NB4 (cell line): Measurements from ENCODE around the gene ZNF740.

Source experiments
- DNase-seq: peaks from one replicate; pipeline ENCODE4 v3.0.0; 2010; ENCODE audit warnings: low read depth
- H3K4me3 ChIP-seq: one replicate; pipeline ENCODE4 v1.5.1; 2011; ENCODE audit warnings: mild to moderate bottlenecking, low read depth, low read length, moderate library complexity
- MYC ChIP-seq: IDR thresholded peaks from 2 replicates; pipeline ENCODE4 v1.6.1; 2011; ENCODE audit warnings: low read depth, low read length
- POLR2A ChIP-seq: IDR thresholded peaks from 2 replicates; pipeline ENCODE4 v1.6.1; 2011; ENCODE audit warnings: mild to moderate bottlenecking; ENCODE audit not compliant: insufficient read length; ENCODE audit errors: extremely low read depth
- TF ChIP-seq, protein P1 (sequence below): IDR thresholded peaks from one replicate; pipeline ENCODE4 v1.5.1; 2012; ENCODE audit warnings: low read depth, low read length
- TF ChIP-seq, protein P2 (sequence below): IDR thresholded peaks from 2 replicates; pipeline ENCODE4 v1.6.1; 2011; ENCODE audit warnings: low read depth, low read length

Gene ZNF740

DNA sequence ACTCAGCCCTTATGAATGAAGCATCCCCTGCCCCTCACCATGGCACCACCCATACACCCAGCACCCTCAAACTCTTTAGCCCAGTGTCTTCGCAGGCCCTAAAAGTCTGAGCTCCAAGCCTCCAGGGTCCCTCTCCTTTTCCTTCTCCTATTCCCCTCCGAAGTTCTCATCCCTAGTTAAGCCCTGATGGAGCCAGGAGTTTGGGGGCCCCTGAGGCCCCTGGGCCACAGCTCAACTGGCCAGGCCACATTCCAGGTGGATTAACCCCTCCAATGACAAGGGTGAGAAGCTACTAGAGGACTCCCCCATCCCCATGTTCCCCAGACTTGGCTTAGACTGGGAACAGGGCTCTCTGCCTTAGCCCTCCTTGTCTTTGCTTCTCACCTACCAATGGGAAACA is 48.9 kb downstream of the ZNF740 start:
- no peak for TF ChIP-seq MYC
- TF ChIP-seq, protein P1, sequence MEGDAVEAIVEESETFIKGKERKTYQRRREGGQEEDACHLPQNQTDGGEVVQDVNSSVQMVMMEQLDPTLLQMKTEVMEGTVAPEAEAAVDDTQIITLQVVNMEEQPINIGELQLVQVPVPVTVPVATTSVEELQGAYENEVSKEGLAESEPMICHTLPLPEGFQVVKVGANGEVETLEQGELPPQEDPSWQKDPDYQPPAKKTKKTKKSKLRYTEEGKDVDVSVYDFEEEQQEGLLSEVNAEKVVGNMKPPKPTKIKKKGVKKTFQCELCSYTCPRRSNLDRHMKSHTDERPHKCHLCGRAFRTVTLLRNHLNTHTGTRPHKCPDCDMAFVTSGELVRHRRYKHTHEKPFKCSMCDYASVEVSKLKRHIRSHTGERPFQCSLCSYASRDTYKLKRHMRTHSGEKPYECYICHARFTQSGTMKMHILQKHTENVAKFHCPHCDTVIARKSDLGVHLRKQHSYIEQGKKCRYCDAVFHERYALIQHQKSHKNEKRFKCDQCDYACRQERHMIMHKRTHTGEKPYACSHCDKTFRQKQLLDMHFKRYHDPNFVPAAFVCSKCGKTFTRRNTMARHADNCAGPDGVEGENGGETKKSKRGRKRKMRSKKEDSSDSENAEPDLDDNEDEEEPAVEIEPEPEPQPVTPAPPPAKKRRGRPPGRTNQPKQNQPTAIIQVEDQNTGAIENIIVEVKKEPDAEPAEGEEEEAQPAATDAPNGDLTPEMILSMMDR, result no peak
- TF ChIP-seq, protein P2, sequence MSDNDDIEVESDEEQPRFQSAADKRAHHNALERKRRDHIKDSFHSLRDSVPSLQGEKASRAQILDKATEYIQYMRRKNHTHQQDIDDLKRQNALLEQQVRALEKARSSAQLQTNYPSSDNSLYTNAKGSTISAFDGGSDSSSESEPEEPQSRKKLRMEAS, result no peak
- no peak for DNase-seq
- H3K4me3 ChIP-seq, result no peak overlapping the region

DNA sequence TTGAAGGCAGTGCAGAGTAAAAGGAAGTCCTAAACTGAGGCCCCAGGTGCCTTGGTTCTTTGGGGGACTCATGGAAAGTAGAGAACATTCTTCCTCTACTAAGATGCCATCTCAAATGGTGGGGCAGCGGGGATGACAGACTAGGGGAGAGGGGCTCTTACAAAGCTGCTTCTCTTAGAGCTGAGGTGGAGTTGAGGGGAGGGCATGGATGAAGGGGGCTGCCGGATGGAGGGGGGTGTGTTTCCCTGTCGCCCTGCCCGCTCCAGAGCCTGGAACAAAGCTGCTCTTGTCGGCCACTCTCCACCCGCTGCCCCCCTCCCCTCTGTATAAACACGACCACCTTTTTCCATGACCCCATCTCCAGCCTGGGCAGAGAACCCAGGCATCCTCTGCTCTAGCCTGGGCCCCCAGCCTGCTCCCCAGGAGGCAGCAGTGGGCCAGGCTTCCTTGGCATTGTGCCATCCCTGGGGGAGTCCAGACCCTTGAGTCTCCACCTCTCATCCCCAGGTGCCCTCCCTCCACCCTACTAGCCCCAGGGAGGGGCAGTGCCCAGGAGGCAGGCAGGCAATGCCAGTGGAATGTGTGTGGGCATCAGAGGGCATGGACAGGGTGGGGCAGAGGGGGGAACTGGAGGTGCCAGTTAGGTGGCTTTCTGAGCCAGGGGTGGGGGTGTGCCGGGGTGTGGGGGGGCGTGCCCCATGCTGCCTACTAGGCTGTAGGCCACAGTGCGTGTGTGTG is 49.8 kb downstream of the ZNF740 start:
- no peak overlapping the region for H3K4me3 ChIP-seq
- DNase-seq, result no peak
- TF ChIP-seq POLR2A (no peak), MYC (no peak)
- TF ChIP-seq, protein P1, result no peak
- TF ChIP-seq, protein P2, result no peak

DNA sequence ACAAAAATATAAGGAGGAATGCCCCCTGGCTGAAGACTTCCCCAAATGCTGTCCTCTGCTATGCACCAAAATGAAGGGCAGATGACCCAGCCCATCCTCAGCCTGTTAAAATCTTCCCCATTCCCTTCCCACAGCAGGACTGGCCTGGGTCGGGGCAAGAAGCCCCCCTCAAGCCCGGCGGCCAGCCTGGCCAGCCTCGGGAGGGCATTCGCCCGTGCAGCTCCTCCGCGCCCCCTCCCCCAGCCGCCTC is 51.1 kb downstream of the ZNF740 start:
- DNase-seq, result no peak
- TF ChIP-seq POLR2A, result no peak
- TF ChIP-seq, protein P1, result no peak
- TF ChIP-seq MYC, result no peak
- TF ChIP-seq, protein P2, result no peak
- no peak overlapping the region for H3K4me3 ChIP-seq

DNA sequence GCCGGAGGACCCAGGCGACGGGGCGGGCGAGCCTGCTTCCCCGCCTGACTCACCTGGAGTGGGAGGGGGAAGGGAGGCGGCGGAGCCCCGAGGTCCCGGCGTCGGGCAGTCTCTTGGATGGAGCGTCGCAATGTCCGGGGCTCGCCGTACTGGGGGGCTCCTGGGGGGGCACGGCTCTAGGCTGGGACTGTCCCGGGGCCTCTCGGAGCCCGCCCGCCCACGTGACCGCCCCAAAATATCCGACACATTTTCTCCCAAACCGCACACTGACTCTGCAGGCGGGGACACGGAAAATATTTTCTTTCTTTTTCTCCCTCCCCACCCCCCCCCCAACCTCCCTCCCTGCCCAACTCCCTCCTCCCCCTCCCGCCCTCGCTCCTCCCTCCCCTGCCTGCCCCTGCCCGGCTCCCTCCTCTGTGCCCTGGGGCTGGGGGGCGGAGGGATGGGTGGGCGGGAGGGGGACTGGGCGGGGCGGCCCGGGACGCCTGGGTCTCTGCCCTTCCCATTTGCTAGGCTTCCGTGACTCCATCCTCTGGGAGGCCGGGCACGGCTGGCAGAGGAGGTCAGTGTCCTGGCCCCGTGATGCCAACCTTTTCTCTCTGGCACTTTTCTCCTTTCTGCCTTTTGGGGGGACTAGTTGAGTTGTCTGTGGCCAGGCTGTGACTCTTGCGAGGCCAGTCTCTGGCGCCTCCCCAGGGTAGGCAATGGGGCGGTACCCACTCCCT is 51.6 kb downstream of the ZNF740 start, which contains the start of gene RARG:
TSS of gene RARG (minus strand) at position 289 of the 725 bp plus-strand sequence. CDS start 4,664 bp downstream, outside the sequence.
- no peak for DNase-seq
- TF ChIP-seq POLR2A (no peak), MYC (no peak)
- TF ChIP-seq, protein P2, result no peak
- no peak within 1 kb of the TSS for H3K4me3 ChIP-seq

DNA sequence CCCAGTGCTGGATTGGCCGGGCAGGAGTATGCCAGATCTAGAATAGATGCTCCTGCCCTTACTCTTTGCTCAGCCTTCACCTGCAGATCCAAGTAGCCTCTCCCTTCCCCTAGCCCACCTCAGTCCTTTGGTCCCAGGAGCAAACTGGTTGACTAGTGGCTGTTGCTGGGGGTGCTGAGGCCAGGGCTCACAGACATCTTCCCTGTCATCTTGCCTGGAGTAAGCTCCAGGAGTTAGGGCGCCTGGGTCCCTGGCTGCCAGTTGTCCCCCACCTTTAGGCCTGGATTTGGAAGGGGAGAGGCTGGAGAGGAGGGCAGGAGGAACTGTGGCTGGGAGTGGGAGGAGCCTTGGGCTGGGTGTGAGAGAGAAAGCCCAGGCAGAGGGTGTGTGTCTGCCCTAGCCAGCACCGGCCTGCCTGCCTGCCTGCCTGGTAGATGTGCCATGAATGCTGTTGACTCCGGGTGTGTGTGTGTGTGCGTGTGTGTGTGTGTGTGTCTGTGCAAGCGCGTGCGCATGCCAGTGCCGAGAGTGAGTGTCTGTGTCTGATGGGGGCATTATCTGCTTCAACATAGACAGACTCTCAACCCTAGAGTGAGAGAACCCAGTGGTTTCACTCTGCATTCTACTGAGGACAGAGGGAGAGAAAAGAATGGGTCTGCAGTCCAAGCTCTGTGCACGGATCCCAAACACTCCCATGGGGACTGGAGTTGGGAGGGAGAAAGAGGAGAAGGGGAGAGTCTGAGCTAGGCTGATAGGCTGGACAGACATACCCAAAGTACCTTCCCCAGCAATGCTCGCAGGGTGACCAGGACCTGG is 52.3 kb downstream of the ZNF740 start:
- peak; percentile 33 for DNase-seq
- no peak for TF ChIP-seq MYC
- TF ChIP-seq, protein P1, result no peak
- TF ChIP-seq POLR2A, result no peak
- TF ChIP-seq, protein P2, result no peak
- no peak overlapping the region for H3K4me3 ChIP-seq
